HG02970 (cell line): ENCODE measurements around the gene MAP6.

Experiments
- ATAC-seq: cut with Tn5 transposase; IDR thresholded peaks from one replicate; pipeline ENCODE4 v1.9.1; 2021; ENCODE audit warnings: mild to moderate bottlenecking, moderate library complexity, moderate number of reproducible peaks; ENCODE audit not compliant: unreplicated experiment, low FRiP score

Gene MAP6

DNA sequence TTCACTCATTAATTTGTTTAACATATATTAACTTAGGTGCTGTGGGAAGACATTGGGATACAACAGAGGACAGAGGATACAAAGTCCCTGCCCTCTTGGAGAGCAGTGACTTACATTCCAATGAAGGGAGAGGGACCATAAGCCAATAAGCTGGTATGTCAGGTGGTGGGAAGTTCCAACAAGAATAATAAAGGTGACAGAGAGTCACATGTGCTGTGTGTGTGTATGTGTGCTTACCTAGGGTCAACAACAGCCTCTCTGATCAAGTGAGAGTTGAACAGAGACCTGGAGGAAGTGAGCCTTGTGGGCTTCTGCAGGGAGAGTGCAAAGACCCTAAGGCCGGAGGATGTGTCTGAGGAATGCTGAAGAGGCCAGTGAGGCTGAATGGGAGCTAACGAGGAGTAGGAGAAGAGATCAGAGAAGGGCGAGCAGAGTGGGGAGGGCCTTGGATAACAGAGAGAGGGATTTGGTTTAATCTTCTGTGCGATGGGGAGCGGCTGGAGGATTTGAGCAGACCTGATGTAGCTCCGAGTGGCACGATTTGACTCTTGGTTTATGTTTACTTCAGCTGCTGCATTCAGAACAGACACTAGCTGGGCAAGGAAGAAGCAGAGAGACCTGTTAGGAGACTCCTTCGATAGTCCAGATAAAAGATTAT lies 35.3 kb downstream of the MAP6 start:
- no peak for ATAC-seq

DNA sequence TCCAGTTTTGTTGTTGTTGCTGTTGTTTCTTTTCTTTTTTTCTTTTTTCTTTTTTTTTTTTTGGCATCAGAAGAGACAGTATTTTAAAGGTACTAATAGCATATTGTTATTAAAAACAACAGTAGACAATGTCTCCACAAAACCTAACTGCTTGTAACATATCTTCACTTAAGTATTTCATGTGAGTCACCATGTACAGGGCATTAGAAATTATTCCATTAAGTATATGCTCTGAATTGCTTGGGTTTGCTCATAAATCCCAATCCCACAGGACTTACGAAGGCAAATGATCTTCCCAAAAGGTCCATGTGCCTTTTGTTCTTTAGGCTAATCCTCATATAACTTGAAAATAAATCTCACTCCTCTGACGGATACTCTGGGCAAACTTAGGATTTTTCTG lies 35.9 kb downstream of the MAP6 start:
- ATAC-seq = no peak

DNA sequence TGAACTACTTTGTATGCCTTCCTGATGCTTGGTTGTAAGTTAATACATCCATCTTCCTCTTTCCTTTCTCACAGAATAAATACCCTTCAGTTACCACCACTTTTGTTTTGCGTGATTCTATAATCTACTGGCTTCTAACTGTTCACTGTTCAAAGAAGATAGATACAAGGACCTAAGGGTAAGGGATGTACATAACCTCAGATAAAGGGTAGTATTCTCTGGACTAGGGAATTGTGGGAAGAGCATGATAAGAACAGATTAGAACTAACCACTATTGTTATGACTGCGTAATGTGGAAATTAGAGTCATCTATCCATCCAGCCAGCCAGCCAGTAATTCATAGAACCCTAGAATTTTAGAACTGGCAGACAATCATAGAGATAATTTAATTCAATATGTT lies 36.4 kb downstream of the MAP6 start:
- ATAC-seq = no peak

DNA sequence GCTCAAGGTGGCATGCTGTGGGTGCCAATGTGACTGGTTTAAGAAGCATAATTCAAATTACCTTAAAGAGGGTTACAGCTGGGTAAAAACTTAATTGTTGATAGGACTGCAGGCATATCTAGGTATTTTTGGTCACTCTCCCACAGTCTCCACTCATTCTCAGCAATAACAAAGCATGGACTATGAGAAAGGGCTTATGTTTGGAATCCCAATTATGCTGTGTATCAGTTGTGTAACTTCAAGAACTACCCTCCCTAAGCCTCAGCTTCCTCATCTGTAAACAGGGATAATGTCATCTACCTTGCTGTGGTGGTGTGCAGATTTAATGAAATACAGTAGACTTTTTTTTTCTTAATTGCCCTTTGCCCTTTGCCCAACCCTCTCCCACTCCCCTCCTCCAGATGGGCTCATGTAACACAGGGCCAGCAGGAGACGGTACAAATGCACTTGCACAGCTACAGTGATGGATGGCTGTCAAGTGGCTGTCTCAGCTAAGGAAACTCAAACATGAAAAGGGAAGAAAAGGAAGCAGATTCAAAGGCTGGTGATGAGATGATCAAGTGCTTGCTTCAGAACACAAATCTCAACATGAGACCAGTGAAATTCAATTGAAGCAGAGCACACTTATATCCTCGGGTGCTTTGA lies 37.6 kb downstream of the MAP6 start:
- ATAC-seq = no peak

DNA sequence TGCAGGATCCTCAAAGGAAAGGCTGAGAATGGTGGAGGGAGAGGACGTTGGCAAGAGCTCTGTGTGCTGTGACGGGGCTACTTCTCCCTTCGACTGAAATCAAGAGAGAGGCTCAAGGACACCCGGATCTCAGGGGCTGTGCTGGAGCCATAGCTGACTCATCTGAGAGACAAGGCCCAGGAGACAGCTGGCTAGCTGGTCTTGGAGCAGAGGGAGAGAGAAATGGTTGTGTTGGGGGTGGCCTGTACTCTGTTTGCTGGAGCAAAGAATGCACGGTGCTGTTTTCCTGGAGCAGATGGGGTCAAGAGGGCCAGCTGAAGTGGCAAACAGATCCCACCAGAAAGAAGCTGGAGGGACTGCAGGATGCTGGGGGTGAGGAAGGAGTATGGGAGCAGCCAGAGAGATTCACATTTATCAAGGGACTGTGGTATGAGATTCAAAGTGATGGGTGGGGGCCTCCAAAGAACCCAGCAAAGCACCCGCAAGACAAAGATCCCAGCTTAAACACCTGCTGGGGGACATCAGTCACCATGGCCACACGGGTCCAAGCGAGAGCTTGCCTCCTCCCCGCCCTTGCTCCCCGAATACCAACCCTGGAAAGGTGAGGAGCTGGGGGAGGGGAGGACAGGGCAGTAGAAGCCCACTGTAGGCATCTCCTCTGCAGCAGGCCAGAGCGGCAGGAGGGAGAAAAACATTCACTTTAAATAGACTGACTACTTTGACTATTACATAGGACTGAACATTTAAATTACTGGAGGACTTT lies 40.8 kb downstream of the MAP6 start:
- no peak for ATAC-seq

DNA sequence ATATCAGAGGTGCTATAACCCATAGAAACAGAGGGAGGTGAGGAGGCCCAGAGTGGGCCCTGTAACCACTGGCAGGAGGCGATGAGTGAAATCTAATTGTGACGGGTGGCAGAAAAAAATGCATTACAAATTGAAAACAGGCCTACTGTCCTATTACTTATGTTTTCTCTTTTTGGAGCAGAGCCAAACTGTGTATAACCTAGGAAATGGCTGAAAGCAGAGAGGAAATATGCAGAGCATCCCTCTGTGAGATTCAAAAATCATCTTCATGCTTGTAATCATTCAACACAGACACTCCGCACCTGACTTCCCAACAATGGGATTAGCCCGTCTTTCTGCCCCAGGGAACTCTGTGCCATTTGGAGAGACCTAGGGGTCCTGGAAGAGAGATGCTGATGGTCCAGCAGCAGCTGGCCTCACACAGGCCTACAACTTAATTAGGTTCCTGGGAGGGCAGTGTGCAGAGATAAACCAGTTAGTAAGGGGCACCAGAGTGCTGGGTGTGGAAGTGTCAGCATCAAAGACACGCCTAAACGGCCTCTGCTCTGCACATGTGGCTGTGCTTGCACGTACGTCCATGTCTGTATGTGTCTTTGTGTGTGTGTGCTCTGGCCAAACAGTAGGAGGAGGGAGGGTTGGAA lies 41.8 kb downstream of the MAP6 start:
- no peak for ATAC-seq

DNA sequence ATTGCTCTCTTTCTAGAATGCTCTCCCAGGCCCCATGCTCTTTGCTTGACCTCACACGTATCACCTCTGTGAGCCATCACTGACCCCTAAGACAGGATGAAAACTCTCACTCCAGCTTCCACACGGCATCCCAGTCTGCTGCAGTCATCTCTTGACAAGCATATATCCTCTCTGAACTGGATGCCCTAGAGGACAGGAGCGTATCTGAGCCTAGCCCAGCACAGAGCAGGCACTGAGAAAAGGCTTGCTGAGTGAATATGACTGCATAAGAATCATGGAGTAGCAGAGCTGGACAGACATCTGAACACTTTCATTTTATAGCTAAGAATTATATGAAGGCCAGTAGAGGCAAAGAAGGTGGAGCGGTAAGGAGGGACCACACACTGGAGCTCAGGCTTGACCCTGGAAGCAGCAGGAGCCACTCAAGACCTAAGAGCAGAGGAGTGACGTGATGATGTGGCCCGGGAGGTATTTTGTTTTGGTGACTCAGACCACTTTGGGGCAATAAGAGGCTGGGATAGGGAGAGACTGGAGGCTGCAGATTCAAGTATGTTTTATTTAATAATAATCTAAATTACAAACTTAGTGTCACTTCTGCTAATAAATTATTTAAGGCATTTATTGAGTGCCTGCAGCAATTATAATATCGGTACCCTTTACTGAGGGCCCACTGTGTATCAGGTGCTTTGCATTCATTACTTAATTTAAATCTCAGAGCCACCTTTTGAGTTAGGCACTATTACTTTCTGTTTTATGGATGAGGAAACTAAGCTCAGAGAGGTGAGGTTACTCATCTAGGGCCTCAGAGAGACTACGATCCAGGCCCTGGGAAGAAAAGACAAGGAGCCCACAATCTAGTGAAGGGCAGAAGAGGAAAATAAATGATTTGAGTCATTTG lies 42.6 kb downstream of the MAP6 start:
- no peak for ATAC-seq

DNA sequence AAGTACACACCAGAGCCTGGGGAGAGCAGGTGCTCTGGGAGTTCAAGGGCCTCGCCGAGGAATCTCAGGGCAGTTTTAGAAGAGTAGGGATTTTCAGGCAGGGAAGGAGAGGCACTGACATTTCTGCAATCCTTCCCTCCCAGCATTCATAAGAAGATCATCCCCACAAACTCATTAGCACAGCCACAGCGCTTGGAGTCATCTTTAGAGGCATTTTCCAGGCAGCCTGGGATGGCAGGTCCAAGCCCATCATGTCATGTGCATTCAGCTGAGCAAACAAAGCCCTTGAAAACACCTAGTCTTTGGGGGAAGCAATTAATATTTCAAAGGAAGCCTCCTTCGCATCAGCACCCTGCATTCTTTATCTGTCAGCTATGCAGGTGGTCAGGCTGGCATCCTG lies 43.8 kb downstream of the MAP6 start:
- ATAC-seq = no peak

DNA sequence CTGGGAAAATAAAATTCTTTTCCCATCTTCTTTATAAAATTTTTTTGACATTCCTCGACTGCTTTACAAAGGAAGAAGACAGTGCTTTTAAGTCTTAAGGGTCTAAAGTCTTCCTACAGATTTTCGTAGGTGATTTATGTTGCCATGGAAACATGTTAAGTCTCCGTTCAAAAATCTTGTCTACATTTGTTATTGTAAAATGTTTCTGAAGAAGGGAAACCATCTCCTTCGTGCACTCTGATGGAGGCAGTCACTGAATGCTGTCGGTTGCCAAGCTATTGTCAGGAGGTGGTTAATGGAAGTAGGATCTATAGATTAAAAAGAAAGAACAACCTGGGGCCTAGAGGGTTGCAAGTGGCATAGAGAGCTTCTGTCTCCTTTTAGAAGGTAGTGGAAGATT lies 52.6 kb downstream of the MAP6 start:
- no peak for ATAC-seq

DNA sequence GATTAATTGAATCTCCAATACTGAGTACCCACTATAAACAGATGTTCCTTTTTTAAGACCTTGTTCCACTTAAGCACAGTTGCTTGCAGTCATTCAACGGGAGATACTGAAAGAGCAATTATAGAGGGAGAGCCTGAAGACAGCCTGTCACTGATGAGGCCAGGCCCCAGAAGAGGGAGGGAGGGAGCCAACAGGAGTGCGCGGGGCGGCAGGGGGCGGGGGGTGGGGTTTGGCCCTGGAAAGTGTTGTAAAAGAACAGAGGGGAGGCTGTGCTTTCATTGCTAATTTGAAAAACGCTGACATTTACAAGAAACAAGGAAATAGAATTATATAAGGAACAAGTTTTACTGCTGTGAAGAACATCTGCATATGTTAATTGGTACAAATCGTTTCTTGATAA lies 53.1 kb downstream of the MAP6 start:
- no peak for ATAC-seq

DNA sequence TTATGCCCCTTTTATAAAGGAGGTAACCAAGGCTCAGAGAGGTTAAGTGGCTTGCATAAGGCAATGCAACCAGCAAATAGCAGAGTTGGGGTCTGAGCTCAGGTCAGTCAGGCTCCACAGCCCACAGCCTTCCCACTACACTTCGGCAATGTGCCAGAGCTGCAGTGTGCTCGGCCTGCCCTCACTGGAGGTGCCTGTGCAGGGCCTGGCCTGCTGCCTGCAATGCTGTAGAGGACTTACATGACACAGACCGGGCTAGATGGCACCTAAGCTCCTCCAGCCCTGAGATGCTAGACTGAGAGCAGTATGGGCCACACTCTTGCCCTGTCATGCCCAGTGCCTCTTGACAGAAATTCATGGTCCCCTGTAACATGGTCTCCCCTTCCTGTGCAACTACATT lies 57.0 kb downstream of the MAP6 start:
- no peak for ATAC-seq

DNA sequence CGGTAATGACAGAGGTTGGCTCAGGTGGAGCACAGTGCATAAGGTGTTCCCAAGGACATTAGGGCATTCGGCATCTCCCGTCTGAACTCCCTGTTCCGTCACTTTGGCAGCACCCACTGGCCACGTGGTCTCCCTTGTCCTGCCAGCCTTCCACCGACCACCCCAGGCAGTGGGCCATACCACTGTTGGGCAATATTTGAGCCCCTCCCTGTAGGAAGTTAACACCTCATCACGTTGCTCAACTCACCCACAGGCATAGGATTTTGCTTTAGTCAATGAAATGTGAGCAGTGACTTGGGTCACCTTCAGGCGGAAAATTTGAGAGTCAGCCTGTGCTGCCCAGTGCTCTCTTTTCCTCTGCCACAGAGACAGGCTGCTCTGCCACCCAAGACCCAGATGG lies 62.7 kb downstream of the MAP6 start:
- no peak for ATAC-seq

DNA sequence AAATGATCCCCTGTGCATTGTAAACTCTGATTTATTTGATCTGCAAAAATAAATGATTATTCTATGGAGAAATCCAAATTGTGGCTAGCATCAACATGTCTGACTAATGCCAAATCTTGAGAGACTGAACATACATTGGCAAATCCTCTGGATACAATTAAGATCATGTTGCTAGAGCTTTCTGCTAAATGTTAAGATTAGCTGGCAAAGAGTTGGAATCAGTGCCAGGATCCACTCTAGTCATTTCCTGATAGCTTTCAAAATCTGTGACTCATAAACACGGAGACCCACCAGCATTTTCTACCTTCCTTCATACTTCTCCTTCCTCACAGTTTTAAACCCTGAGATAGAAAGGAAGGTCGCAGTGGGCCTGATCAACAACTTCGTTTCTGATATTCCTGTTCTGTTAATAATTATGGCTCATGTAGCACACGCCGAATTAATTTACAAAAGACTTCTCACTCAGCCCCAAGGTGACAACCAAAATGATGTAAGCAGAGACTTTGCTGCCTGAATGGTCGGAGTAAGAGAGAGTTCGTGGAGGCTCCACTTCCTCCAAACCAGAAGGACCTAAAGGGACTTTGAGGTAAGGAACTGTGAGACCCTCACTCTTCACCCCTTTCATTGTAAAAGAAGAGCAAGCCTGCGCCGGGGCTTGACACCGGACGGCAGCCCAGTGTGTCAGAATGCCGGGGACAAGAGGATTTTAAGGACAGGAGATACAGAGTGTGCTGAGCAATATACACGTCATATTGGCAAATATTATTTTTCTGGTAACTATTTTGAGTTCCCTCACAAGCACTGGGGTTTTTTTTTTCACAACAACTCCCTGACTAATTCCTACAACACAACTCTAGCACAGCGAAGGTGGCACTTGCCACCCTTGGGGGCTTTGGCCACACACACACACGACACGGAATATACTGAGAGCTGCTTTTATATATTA lies 64.8 kb downstream of the MAP6 start:
- no peak for ATAC-seq

DNA sequence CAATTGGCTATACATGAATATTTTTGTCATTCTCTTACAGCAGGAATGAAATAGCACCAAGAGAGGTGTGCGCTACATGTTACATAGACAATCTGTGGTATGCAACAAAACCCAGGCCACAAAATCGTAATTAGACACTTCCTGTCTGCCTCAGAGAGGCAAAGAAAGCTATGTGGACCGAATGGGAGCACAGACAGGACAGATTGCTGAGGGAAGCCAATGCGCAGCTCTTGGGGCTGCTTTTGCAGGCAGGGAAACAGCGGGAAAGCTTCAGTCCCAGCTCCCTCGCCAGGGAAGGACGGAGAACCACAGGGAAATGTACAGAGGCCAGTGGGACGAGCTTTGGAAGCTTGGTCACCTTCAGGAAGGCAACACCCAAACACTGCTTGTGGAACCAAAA lies 65.9 kb downstream of the MAP6 start:
- ATAC-seq = no peak

DNA sequence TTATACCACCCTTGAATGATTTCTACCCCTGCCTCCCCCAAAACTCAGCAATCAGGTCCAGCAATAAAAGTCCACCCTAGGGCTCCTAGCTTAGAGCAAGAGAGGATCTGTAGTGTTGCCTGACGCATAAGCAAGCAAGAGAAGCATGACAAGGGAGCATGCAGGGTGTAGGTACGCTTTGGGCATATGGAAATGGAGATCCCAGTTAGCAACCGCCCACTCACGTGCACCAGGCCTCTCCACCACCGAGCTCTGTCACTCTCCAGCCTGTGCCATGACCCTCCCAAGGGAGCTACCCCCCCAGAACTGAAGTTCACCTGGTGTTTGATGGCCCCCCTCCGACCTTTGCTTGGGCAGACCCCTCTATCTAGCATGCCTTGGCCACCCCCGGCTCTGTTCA lies 67.3 kb downstream of the MAP6 start:
- ATAC-seq = no peak

DNA sequence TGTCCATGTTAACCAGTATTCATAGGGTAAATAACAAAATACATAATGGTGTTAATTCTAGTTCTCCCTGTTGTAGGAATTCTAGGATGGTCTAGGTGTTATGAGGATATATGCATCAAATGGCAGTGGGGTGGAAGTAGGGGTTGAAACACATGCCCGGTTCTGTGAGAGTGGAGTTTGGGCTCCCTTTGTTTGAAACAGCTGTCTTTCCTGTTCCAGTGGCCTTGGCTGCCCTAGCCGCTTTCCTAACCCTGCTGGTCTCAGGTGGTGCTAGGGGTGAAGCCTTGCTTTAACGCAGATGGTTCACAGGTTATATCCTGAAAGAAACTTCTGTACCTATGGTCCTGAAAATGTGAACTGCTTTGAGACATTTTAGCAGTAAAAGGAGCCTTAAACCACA lies 68.5 kb downstream of the MAP6 start:
- ATAC-seq = no peak

DNA sequence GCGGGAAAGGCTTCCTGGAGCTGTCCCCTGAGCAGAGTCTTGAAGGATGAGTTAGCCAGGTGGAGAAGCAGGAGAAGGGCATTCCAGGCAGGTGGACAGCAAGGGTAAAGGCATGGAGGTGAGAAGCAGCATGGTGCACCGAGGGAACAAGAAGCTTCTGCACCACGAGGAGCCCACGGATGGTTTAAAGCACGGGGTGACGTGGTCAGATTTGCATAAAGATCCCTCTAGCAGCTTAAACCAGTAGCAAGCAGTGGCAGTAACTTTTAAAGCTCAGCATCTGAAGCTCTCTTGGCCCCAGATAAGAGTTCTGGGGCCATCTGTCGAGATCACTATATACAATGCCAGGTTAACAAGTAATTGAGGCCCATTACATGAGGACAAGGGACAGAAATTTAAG lies 69.9 kb downstream of the MAP6 start:
- ATAC-seq = no peak

DNA sequence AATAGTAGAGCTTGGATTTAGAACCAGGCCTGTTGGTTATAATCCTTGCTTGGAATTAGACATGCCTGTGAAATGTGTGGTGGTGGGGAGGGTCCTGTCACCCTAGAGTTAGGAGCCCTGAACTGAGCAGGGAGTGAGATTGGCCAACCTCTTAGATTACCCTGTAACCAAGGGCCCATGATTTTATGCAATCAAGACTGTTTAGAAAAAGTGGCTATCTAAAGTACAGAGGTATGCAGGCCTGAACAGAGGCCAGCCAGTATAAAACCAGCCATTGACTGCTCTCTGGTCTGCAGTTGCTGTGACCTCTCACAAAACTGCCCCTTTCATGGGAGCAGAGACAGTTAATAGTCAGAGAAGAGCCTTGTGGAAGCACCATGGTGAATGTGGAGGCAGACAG lies 70.6 kb downstream of the MAP6 start:
- ATAC-seq = no peak

DNA sequence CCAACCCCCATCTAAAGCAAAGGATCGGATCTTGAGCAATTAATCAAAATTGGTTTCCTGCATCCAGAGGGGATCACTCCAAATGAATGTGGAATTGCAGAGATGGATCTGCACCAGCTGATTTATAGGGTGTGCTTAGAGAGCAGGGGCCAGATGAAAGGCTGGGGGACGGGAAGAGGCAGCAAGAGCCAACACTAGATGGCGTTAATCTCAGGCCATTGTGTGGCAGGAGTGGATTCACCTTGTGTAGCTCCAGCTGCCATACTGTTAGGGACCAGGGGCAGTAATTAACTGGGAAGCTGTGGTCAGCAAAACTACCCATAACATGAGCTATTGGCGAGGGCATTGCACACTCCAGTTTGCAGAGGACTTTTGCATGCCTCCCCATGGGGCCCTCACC lies 71.2 kb downstream of the MAP6 start:
- no peak for ATAC-seq
